Hair follicular keratinocyte (primary cell): Measurements from ENCODE around the gene DONSON. TPM values are rescaled to one million over a fixed set of nuclear protein-coding genes. Genes with fewer than 3 reads are reported as not detected.

Experiments
- total RNA-seq: library from RNA; depleted of rRNA; stranded (reverse); fragments of >200 nt; gene quantifications from 2 replicates; pipeline ENCODE4 v1.2.3, GENCODE V29; 2015

The DONSON gene, protein sequence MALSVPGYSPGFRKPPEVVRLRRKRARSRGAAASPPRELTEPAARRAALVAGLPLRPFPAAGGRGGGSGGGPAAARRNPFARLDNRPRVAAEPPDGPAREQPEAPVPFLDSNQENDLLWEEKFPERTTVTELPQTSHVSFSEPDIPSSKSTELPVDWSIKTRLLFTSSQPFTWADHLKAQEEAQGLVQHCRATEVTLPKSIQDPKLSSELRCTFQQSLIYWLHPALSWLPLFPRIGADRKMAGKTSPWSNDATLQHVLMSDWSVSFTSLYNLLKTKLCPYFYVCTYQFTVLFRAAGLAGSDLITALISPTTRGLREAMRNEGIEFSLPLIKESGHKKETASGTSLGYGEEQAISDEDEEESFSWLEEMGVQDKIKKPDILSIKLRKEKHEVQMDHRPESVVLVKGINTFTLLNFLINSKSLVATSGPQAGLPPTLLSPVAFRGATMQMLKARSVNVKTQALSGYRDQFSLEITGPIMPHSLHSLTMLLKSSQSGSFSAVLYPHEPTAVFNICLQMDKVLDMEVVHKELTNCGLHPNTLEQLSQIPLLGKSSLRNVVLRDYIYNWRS
- total RNA-seq: 12.6 and 32.4 TPM in 2 replicates

DNA sequence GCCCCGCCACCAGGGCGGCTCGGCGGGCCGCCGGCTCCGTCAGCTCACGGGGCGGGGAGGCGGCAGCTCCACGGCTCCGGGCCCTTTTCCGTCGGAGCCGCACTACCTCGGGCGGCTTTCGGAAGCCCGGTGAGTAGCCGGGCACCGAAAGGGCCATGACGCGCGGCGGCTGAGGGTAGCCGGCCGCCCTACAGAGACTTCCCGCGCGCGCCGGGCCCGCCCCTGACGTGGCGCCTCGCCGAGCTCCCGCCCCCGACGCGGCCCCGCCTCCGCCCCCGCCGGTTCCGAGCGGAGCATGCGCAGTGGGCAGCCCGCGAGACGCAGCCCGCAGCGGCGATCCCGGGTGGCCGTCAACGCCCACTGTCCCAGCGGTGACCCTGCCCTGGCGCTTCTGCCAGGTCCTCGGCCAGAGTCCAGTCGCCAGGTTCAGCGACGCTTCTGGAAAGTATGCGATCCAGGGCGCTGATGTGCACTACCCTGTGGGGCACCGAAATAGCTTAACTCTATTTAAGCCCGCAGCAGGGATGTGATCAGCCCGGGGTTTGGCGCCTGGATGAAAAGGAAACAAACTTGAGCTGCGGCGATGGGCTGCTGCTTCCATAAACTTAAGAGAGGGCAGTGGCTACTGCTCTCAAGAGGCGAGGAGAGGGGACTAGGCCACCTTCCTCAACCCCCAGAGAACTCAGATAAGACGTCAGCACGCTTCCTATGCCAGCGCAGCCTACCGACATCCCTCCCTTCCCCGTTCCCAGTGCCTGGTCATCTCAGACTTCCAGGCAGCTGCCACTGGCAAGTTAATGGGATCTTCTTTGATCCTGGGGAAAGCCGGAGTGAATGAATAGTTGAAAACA is at the start of gene DONSON:
DONSON (minus strand) TSS at position 200 of the 851 bp plus-strand sequence; CDS start at position 157, 43 bp downstream.

DNA sequence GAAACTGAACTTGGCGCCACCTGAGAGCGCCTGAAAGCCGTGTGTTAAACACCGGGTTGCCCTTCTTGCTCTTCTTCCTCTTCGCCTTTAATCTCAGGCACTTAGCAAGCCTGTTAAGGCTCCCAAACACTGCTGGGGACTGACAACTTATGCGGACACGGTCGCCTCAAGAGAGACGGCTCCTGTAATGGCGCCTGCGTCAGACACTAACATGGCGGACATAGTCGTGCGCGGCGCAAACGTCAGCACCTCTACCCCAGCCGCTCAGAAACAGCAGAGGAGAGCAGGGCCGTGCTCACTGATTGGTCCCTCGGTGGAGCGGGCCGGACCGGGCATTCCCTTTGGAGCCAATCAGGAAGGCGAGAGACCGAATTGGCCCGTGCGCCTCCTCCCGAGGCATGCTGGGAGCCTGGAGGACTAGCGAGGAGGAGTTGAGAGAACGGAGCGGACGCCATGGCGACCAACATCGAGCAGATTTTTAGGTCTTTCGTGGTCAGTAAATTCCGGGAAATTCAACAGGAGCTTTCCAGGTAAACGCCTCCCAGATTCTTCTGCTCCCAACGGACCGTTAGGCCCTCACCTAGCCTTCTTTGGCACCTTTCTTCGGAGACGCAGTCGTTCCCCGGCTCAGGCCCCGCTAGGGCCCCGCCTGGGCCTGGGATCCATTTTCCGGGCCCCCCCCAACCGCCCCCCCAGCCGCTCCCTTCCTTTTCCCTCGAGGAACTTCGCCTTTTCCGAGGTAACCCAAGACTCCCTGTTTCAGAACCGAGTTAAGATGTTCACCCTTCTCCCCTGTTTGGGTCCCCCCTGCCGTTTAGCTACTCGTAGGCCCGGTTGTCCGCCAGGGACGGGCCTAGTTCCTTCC is 45.6 kb downstream of the DONSON start, which contains the start of gene SON:
SON (plus strand) TSS at position 399 of the 865 bp plus-strand sequence; CDS start at position 454, 55 bp downstream.

DNA sequence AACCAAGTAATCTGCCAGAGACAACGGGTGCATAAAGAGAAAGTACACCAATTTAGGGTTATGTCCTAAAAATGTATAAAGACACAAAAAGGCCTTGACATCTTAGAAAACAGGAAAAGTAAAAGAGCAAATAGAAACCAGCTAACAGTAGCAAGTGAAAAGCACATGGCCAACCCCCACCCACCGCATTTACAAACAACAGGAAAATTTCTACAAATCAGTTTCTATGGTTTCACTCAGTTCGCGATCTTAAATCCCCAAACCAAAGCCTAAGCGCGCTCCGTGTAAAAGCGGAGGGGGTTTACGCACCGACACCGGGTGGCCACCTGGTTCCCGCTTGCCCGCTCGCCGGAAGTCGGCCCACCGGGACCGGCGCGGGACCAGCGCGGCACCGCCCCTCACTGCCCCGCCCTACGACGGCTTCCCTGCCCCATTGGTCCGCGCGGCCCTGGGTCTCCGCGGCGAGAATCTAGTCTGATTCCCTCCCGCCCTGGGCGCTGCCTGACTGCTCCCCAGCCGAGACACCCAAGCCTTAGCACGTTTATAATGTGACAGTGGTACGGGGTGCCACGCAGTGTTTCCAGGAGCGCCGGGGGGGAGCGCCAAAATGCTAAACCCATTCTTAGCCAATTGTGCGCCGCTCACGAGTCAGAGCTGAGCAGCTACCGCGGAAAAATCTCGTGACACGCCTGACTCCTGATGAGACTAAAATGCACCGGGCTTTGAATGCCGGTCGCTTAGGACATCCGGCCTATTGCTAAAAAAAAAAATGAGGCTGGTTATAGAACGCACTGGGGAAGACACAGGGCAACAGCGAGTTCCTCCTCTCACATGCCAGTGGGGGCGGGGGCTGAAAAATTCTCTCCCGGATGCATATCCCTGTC is 46.5 kb downstream of the DONSON start, which contains the start of gene GART:
GART (minus strand) TSS at position 362 of the 884 bp plus-strand sequence. CDS start 2,802 bp downstream, outside the sequence.

Other genes with a start within 250 kb of the DONSON start
- gene IFNGR2, start 185.3 kb downstream of the DONSON start, total RNA-seq: 99.9 and 182 TPM in 2 replicates
- gene TMEM50B, start 108.7 kb downstream of the DONSON start, total RNA-seq: 27.3 and 28.6 TPM in 2 replicates
- gene DNAJC28, start 97.0 kb downstream of the DONSON start, total RNA-seq: 0.23 and 1.0 TPM in 2 replicates
- 97.5 and 186 TPM in 2 replicates for gene GART, start 46.6 kb downstream of the DONSON start, total RNA-seq
- 141 and 170 TPM in 2 replicates for gene SON, start 45.6 kb downstream of the DONSON start, total RNA-seq
- 6.6 and 16.6 TPM in 2 replicates for gene CRYZL1, start 53.1 kb upstream of the DONSON start, total RNA-seq
- 15.9 and 22.8 TPM in 2 replicates for gene ITSN1, start 53.8 kb upstream of the DONSON start, total RNA-seq